H9 (cell line): ENCODE data around the gene PRR30. TPM values are rescaled to one million over a fixed set of nuclear protein-coding genes. Genes with fewer than 3 reads are reported as not detected.

Experiments
- DNase-seq: peaks from one replicate; pipeline ENCODE4 v3.0.0-alpha.2; 2017
- H2AFZ ChIP-seq: one replicate; pipeline ENCODE4 v1.6.1; 2013; ENCODE audit warnings: mild to moderate bottlenecking, low read length, control low read depth, moderate library complexity
- H2AK5ac ChIP-seq: 2 replicates; pipeline ENCODE4 v1.6.1; 2013; ENCODE audit warnings: low read length, control low read depth, mixed read lengths; ENCODE audit not compliant: insufficient read length
- H2BK120ac ChIP-seq: one replicate; pipeline ENCODE4 v1.6.1; 2013; ENCODE audit warnings: low read depth, mild to moderate bottlenecking, low read length, control low read depth, inconsistent platforms; ENCODE audit not compliant: poor library complexity, severe bottlenecking
- H2BK12ac ChIP-seq: 2 replicates; pipeline ENCODE4 v1.6.1; 2013; ENCODE audit warnings: low read length, control low read depth, mixed read lengths, low read depth; ENCODE audit not compliant: insufficient read length
- H2BK15ac ChIP-seq: 2 replicates; pipeline ENCODE4 v1.6.1; 2013; ENCODE audit warnings: low read depth, low read length, control low read depth
- H2BK20ac ChIP-seq: one replicate; pipeline ENCODE4 v1.6.1; 2013; ENCODE audit warnings: low read depth, mild to moderate bottlenecking, low read length, control low read depth, inconsistent platforms; ENCODE audit not compliant: poor library complexity, severe bottlenecking
- H2BK5ac ChIP-seq: 2 replicates; pipeline ENCODE4 v1.6.1; 2013; ENCODE audit warnings: low read length, control low read depth, mixed read lengths; ENCODE audit not compliant: insufficient read length
- H3K14ac ChIP-seq: 2 replicates; pipeline ENCODE4 v1.6.1; 2013; ENCODE audit warnings: low read length, control low read depth; ENCODE audit not compliant: insufficient read depth
- H3K18ac ChIP-seq: 2 replicates; pipeline ENCODE4 v1.6.1; 2013; ENCODE audit warnings: low read depth, mild to moderate bottlenecking, mixed read lengths, low read length, control low read depth; ENCODE audit not compliant: insufficient read length
- H3K23ac ChIP-seq: 2 replicates; pipeline ENCODE4 v1.6.1; 2013; ENCODE audit warnings: low read length, control low read depth, mixed read lengths, low read depth; ENCODE audit not compliant: insufficient read length
- H3K23me2 ChIP-seq: 2 replicates; pipeline ENCODE4 v1.6.1; 2013; ENCODE audit warnings: low read depth, mild to moderate bottlenecking, mixed read lengths, low read length, control low read depth; ENCODE audit not compliant: insufficient read length, poor library complexity, severe bottlenecking
- H3K27ac ChIP-seq: 2 replicates; pipeline ENCODE4 v1.5.1; 2013; ENCODE audit warnings: low read length, control low read depth, mixed read lengths, low read depth; ENCODE audit not compliant: insufficient read length
- H3K27me3 ChIP-seq: 2 replicates; pipeline ENCODE4 v1.6.1; 2013; ENCODE audit warnings: low read length, control low read depth, inconsistent platforms; ENCODE audit not compliant: insufficient read depth
- H3K4ac ChIP-seq: 2 replicates; pipeline ENCODE4 v1.6.1; 2013; ENCODE audit warnings: low read depth, mild to moderate bottlenecking, control low read depth, inconsistent platforms, low read length, moderate library complexity
- H3K4me1 ChIP-seq: 2 replicates; pipeline ENCODE4 v1.6.1; 2013; ENCODE audit warnings: low read length, control low read depth, inconsistent platforms; ENCODE audit not compliant: insufficient read depth
- H3K4me2 ChIP-seq: 2 replicates; pipeline ENCODE4 v1.6.1; 2013; ENCODE audit warnings: low read length, control low read depth, mixed read lengths; ENCODE audit not compliant: insufficient read length, insufficient read depth
- H3K56ac ChIP-seq: 2 replicates; pipeline ENCODE4 v1.6.1; 2013; ENCODE audit warnings: low read depth, mild to moderate bottlenecking, mixed read lengths, low read length, control low read depth; ENCODE audit not compliant: insufficient read length
- H3K79me1 ChIP-seq: 2 replicates; pipeline ENCODE4 v1.6.1; 2013; ENCODE audit warnings: low read depth, mild to moderate bottlenecking, moderate library complexity, low read length, control low read depth, inconsistent platforms; ENCODE audit not compliant: insufficient read depth, poor library complexity, severe bottlenecking
- H3K79me2 ChIP-seq: 2 replicates; pipeline ENCODE4 v1.6.1; 2013; ENCODE audit warnings: low read length, control low read depth, inconsistent platforms; ENCODE audit not compliant: insufficient read depth
- H3K9ac ChIP-seq: 2 replicates; pipeline ENCODE4 v1.6.1; 2013; ENCODE audit warnings: low read length, control low read depth, mixed read lengths; ENCODE audit not compliant: insufficient read length; ENCODE audit errors: extremely low read depth
- H3K9me3 ChIP-seq: one replicate; pipeline ENCODE4 v1.6.1; 2013; ENCODE audit warnings: low read depth, low read length, inconsistent platforms; ENCODE audit not compliant: control insufficient read depth
- H3T11ph ChIP-seq: one replicate; pipeline ENCODE4 v1.6.1; 2013; ENCODE audit warnings: mild to moderate bottlenecking, low read length, control low read depth, inconsistent platforms
- H4K20me1 ChIP-seq: one replicate; pipeline ENCODE4 v1.6.1; 2013; ENCODE audit not compliant: control insufficient read depth, insufficient read length, insufficient read depth
- H4K5ac ChIP-seq: 2 replicates; pipeline ENCODE4 v1.6.1; 2013; ENCODE audit warnings: low read depth, mild to moderate bottlenecking, mixed read lengths, low read length, control low read depth; ENCODE audit not compliant: insufficient read length
- H4K8ac ChIP-seq: replicated peaks from 2 replicates; pipeline ENCODE4 v1.6.1; 2013; ENCODE audit warnings: low read length, control low read depth, mixed read lengths, low read depth; ENCODE audit not compliant: insufficient read length
- H4K91ac ChIP-seq: 2 replicates; pipeline ENCODE4 v1.6.1; 2013; ENCODE audit warnings: low read depth, mild to moderate bottlenecking, moderate library complexity, mixed read lengths, low read length, control low read depth; ENCODE audit not compliant: insufficient read length
- H3K27ac Mint-ChIP-seq, 3 experiments: 2 replicates in 2 of 3; 3 replicates in 1 of 3; pipeline ENCODE4 v1.8.0; 2020 to 2021; ENCODE audit warnings: mixed read lengths in 3 of 3, mild to moderate bottlenecking in 1 of 3, moderate library complexity in 1 of 3
- H3K27me3 Mint-ChIP-seq: 2 replicates; pipeline ENCODE4 v1.8.0; 2021; ENCODE audit warnings: low read depth, mild to moderate bottlenecking, moderate library complexity, mixed read lengths
- H3K36me3 Mint-ChIP-seq, 3 experiments: 2 replicates in 2 of 3; 3 replicates in 1 of 3; pipeline ENCODE4 v1.8.0; 2020 to 2021; ENCODE audit warnings: low read depth in 3 of 3, mixed read lengths in 3 of 3; ENCODE audit not compliant: insufficient read depth in 1 of 3
- H3K4me1 Mint-ChIP-seq, 2 experiments: 2 replicates each; pipeline ENCODE4 v1.8.0; 2020; ENCODE audit warnings: mixed read lengths in 2 of 2
- H3K4me3 Mint-ChIP-seq, 2 experiments: 2 replicates in 1 of 2; 3 replicates in 1 of 2; pipeline ENCODE4 v1.8.0; 2020 to 2021; ENCODE audit warnings: mild to moderate bottlenecking in 2 of 2, mixed read lengths in 2 of 2, moderate library complexity in 1 of 2
- H3K9me3 Mint-ChIP-seq, 2 experiments: 2 replicates in 1 of 2; 3 replicates in 1 of 2; pipeline ENCODE4 v1.8.0; 2020; ENCODE audit warnings: mild to moderate bottlenecking in 2 of 2, mixed read lengths in 2 of 2, moderate library complexity in 1 of 2
- WGBS: extraction: QIAGEN DNeasy Blood & Tissue Kit; methylation state at CpG from one replicate; pipeline ENCODE4 v1.1.7; 2013; ENCODE audit warnings: missing lambda C conversion rate, low lambda C conversion rate, mixed read lengths; ENCODE audit not compliant: insufficient read length; ENCODE audit errors: extremely low coverage; 5-methylcytosine and 5-hydroxymethylcytosine counted together
- total RNA-seq: library from RNA; stranded (reverse); gene quantifications from 2 replicates; pipeline ENCODE4 v1.2.1, GENCODE V29; 2021
- TF ChIP-seq, protein P1 (sequence below): fragments of 200-600 bp; sonication (generic); conservative IDR thresholded peaks from 3 replicates; pipeline ENCODE4 v1.8.0; 2021; ENCODE audit warnings: antibody characterized with exemption, mild to moderate bottlenecking

PRR30 gene
- total RNA-seq, 1 experiment from 2014 or later, result not detected

- no peaks in the 10 kb centered on the region for H3K79me1 ChIP-seq
- H2BK15ac ChIP-seq, result no peak overlapping the region
- H2BK5ac ChIP-seq, result no peak overlapping the region
- Mint-ChIP-seq H3K4me1 (peaks cover 15 to 25% of the 10 kb centered on the region in 2 experiments), H3K9me3 (no peaks in the 10 kb centered on the region), H3K27me3 (peaks cover 20% of the 10 kb centered on the region), H3K4me3 (peak overlapping the region; percentile 75 to 87), H3K36me3 (no peaks in the 10 kb centered on the region; a peak in 1 of 7 replicates), H3K27ac (no peak overlapping the region)
- H2BK20ac ChIP-seq, result no peak overlapping the region
- no peak overlapping the region for H4K8ac ChIP-seq
- no peak overlapping the region for H4K5ac ChIP-seq
- no peaks in the 10 kb centered on the region for H4K20me1 ChIP-seq
- peaks cover 13% of the 10 kb centered on the region for H3K23me2 ChIP-seq
- H3K14ac ChIP-seq, result no peak overlapping the region
- DNase-seq, result no peak
- peak overlapping the region; percentile 86 for H3K4me2 ChIP-seq
- H2BK120ac ChIP-seq, result no peak overlapping the region
- H3K4me1 ChIP-seq, result no peaks in the 10 kb centered on the region
- no peak overlapping the region for H3K4ac ChIP-seq
- WGBS, result no CpG with 5 or more reads among the region's 5 CpGs
- H2AK5ac ChIP-seq, result no peak overlapping the region
- H4K91ac ChIP-seq, result no peak overlapping the region
- no peaks in the 10 kb centered on the region for H3K79me2 ChIP-seq
- no peak overlapping the region for H3K27ac ChIP-seq
- no peak overlapping the region for H3K18ac ChIP-seq
- no peak overlapping the region for H3K56ac ChIP-seq
- no peak overlapping the region for H2BK12ac ChIP-seq
- no peak overlapping the region for H3K9ac ChIP-seq
- H3K9me3 ChIP-seq, result no peaks in the 10 kb centered on the region
- TF ChIP-seq, protein P1, sequence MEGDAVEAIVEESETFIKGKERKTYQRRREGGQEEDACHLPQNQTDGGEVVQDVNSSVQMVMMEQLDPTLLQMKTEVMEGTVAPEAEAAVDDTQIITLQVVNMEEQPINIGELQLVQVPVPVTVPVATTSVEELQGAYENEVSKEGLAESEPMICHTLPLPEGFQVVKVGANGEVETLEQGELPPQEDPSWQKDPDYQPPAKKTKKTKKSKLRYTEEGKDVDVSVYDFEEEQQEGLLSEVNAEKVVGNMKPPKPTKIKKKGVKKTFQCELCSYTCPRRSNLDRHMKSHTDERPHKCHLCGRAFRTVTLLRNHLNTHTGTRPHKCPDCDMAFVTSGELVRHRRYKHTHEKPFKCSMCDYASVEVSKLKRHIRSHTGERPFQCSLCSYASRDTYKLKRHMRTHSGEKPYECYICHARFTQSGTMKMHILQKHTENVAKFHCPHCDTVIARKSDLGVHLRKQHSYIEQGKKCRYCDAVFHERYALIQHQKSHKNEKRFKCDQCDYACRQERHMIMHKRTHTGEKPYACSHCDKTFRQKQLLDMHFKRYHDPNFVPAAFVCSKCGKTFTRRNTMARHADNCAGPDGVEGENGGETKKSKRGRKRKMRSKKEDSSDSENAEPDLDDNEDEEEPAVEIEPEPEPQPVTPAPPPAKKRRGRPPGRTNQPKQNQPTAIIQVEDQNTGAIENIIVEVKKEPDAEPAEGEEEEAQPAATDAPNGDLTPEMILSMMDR, result no peak
- no peaks in the 10 kb centered on the region for H3K27me3 ChIP-seq
- H3T11ph ChIP-seq, result no peak overlapping the region
- no peak overlapping the region for H3K23ac ChIP-seq
- H2AFZ ChIP-seq, result no peak overlapping the region
Measured at GRCh38 chr2:27087823-27088410, 51.3 kb downstream of the PRR30 start.

Other genes starting within 250 kb of the PRR30 start
- gene MAPRE3, start 168.8 kb downstream of the PRR30 start, total RNA-seq, result 1.9 and 2.0 TPM in 2 replicates
- gene TMEM214, start 106.4 kb downstream of the PRR30 start, total RNA-seq, result 53.9 and 55.3 TPM in 2 replicates
- gene AGBL5, start 87.7 kb downstream of the PRR30 start, total RNA-seq, result 55.4 and 58.3 TPM in 2 replicates
- 214 and 215 TPM in 2 replicates for gene OST4, start 67.8 kb downstream of the PRR30 start, total RNA-seq
- 1.2 and 1.8 TPM in 2 replicates for gene EMILIN1, start 60.8 kb downstream of the PRR30 start, total RNA-seq
- 12.1 and 12.2 TPM in 2 replicates for gene KHK, start 52.6 kb downstream of the PRR30 start, total RNA-seq
- 1.4 and 2.1 TPM in 2 replicates for gene CGREF1, start 20.3 kb downstream of the PRR30 start, total RNA-seq
- 0.31 and 0.61 TPM in 2 replicates for gene ABHD1, start 15.6 kb downstream of the PRR30 start, total RNA-seq
- 43.6 and 45.6 TPM in 2 replicates for gene PREB, start 4.8 kb downstream of the PRR30 start, total RNA-seq
- not detected in 2 replicates for gene TCF23, start 9.6 kb upstream of the PRR30 start, total RNA-seq
- 106 and 108 TPM in 2 replicates for gene ATRAID, start 72.6 kb upstream of the PRR30 start, total RNA-seq
- 112 and 122 TPM in 2 replicates for gene SLC5A6, start 72.9 kb upstream of the PRR30 start, total RNA-seq
- 117 and 130 TPM in 2 replicates for gene CAD, start 78.0 kb upstream of the PRR30 start, total RNA-seq
- 2.5 and 3.4 TPM in 2 replicates for gene SLC30A3, start 123.6 kb upstream of the PRR30 start, total RNA-seq
- gene DNAJC5G, start 136.0 kb upstream of the PRR30 start, total RNA-seq, result 0.37 and 0.44 TPM in 2 replicates
- gene TRIM54, start 143.0 kb upstream of the PRR30 start, total RNA-seq, result 4.6 and 5.0 TPM in 2 replicates
- gene UCN, start 169.0 kb upstream of the PRR30 start, total RNA-seq, result 0.77 and 1.5 TPM in 2 replicates
- gene MPV17, start 183.7 kb upstream of the PRR30 start, total RNA-seq, result 55.4 and 59.4 TPM in 2 replicates
- 109 TPM in 2 replicates for gene GTF3C2, start 217.4 kb upstream of the PRR30 start, total RNA-seq
- gene EIF2B4, start 230.9 kb upstream of the PRR30 start, total RNA-seq, result 62.1 and 67.2 TPM in 2 replicates
- gene SNX17, start 231.2 kb upstream of the PRR30 start, total RNA-seq, result 78.1 and 81.1 TPM in 2 replicates
- 24.8 and 26.5 TPM in 2 replicates for gene ZNF513, start 241.3 kb upstream of the PRR30 start, total RNA-seq